Stimulated activated CD4-positive, alpha-beta T cell treated with anti-CD3 and anti-CD28 coated beads, Interleukin-4, amount 100 ng/mL, for 4 hours (primary cell): ENCODE results near the gene POMT1.

Experiments
- DNase-seq, 2 experiments: peaks; one replicate each; pipeline ENCODE4 v3.0.0-alpha.2; 2020

POMT1 gene

GRCh38 chr9:131477816-131478419, 24.8 kb upstream of the POMT1 start:
- no peak for DNase-seq

- DNase-seq: peak; percentile 28 to 58
Observed at GRCh38 chr9:131478421-131478868, 24.3 kb upstream of the POMT1 start.

- no peak for DNase-seq
Observed at GRCh38 chr9:131478911-131479310, 23.8 kb upstream of the POMT1 start.

GRCh38 chr9:131480258-131480657, 22.5 kb upstream of the POMT1 start:
- DNase-seq: no peak

DNA sequence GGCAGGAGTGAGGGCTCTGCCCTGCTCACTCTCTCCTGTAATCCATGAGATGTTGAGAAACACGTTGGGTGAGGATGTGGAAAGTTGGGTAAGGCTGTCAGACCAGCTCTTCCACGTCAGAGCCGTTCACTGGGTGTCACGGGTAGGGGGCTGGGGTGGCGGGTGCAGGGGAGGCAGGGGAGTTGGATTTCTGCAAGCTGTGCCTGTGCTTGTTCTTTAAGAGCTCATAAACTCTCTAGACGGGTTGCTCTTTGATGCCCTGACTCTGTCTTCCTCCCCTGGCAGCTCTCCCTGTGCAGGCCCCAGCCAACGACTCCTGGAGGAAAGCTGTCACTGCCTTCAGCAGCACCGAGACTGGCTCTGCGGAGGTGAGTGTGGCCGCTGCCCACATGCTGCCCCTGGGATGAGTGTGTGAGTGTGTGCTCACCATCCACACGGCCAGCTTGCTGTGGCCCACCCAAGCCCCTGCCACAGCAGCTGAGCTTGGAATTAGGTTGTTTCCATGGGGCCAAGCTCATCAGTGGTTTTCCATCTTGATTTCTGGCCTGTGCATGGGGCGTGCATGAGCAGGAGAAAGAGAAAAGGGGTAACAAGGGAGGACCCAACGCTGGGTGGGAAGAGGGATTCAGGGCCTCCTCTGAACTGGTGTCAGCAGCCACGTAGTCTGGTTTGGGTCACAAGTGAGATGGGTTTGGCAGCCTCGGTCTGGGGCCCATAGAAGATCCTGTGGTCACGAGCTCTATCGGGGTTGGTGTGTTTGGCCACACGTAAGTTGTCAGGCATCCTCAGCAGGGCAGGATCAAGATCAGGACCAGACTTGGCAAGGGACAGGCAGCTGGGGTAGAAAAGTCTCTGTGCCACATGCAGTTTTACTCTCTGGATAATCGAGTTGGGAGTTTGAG, 21.0 kb upstream of the POMT1 start:
- DNase-seq: no peak

DNA sequence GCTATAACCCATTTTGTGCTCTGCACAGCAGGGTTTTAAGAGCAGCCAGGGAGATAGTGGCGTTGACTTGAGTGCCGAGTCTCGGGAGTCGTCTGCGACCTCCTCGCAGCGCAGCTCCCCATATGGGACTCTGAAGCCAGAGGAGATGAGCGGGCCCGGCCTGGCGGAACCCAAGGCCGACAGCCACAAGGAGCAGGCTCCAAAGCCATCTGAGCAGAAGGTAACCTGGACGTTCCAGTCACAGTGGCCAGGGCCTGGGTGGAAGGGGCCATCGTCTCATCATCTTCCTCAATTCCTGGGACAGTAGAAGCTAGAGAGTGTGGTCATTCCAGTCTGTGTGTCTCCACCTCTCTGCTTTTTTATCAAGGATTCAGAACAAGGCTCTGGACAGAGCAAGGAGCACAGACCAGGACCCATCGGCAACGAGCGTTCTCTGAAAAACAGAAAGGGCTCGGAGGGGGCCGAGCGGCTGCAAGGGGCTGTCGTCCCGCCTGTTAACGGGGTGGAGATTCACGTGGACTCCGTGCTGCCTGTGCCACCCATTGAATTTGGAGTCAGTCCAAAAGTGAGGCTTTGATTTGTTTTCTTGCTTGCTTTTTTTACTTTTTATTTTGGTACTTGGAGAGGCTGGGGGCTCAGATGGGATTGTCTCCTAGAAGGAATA, 20.2 kb upstream of the POMT1 start:
- DNase-seq: no peak

DNA sequence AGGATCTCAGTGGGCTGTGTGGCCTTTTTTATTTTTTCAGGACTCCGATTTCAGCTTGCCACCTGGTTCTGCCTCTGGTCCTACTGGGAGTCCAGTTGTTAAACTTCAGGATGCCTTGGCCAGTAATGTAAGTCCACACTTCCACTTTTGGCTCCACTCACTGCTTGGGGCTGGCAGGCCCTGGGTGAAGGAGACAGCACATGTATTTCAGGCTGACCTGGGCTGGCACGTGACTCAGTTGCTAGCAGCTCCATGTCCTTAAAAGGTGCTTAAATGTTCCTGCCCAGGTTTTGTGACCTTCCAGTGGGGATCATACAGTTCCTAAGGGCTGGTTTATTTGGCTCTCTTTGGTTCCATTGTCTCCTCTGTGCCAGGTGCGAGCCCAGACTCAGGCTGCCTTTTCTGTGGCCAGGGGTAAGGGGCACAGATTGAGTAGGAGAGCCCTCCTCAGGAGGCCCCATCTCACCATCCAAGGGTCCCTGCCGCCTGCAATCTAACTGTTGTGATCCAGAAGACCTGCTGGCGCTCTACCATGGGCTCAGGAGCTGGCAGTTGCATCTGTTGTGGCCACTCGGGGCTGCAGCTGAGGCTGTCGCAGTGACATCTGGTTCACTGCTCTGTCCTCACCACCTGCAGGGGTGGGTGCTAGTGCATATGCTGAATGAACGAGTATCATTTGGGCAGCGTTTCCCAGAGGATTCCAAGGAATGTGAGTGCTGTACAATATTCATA, 19.2 kb upstream of the POMT1 start:
- no peak for DNase-seq

- no peak for DNase-seq
Observed at GRCh38 chr9:131484051-131484445, 18.7 kb upstream of the POMT1 start.

DNA sequence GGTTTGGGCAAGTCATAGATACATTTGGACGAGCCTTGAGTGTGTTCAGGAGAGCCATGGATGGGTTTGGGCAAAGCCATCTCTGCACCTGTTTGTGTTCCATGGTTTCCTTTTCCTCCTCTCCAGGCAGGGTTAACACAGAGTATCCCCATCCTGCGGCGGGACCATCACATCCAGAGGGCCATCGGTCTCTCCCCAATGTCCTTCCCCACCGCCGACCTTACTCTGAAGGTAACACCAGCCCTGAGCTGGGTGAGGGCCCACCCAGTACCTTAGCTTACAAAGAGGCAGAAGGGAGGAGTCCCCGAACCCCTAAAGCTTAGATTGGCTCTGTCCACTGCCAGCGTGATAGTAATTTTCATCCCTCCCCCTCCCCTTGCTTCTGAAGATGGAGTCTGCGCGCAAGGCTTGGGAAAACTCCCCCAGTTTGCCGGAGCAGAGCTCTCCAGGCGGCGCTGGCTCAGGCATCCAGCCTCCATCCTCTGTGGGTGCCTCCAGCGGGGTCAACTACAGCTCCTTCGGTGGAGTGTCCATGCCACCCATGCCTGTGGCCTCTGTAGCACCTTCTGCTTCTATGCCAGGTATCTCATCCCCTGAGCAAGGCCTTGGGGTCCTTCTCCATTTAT, 18.0 kb upstream of the POMT1 start:
- no peak for DNase-seq

DNA sequence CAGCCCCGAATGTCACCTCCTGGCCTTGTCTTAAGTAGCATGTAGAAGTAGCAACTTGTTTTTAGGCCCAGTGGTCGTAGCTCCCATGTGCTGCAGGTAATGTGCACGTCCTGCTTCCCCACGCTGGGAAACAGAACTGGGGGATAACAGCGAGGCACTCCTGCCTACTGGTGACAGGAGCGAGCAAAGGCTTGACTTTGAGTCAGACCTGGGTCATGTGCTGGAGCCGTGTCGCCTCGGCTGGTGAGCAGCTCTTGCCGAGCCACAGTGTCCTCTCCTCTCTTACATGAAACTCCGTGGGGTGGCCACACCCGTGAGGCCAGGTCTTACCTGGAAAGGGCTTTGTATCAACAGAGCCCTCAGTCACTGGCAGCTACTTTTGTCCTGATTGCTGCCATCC, 17.5 kb upstream of the POMT1 start:
- DNase-seq: no peak

DNA sequence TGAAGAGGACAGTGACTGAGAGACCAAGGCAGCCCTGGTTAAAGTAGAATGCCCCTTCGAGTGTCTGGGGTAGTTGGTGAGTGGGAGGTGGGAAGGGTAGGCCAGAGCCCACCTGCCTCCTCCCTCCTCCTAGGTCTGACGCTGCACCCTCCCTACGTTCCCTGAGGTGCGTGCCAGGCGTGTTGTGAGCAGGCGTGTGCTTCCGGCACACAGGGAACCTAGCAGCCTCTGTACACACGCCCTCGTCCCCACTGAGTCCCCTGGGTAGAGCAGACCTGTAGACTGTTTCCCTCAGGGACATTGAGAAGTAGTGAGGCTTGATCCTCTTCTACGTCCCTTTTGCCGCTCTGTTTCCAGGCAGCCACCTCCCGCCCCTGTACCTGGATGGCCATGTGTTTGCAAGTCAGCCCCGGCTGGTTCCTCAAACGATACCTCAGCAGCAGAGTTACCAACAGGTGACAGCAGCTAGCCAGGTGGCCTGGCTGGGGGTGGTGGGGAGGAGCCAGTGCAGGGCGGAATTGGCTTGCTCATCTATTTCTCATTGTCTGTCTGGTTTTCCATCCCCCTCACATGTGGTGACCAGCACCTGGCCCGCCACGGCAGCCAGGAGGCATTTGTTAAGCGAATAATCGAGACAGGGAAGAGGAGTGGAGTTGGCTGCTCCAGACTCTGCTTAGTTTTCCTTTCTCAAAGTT, 16.8 kb upstream of the POMT1 start:
- DNase-seq: no peak

DNA sequence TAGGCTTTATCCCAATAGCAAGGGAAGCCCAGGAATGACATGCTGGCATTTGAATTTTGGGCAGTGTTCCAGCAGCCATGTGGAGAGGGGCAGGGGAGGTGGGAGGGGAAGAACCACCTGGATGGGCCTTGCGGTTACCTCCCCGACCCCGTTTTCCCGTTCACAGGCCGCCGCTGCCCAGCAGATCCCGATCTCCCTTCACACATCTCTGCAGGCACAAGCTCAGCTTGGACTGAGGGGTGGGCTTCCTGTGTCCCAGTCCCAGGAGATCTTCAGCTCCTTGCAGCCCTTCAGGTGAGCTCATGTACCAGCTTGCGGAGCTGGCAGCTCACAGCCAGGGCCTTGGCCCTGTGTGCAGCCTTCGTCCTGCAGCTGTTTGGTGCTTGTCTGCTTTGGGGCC, 15.7 kb upstream of the POMT1 start:
- no peak for DNase-seq

DNA sequence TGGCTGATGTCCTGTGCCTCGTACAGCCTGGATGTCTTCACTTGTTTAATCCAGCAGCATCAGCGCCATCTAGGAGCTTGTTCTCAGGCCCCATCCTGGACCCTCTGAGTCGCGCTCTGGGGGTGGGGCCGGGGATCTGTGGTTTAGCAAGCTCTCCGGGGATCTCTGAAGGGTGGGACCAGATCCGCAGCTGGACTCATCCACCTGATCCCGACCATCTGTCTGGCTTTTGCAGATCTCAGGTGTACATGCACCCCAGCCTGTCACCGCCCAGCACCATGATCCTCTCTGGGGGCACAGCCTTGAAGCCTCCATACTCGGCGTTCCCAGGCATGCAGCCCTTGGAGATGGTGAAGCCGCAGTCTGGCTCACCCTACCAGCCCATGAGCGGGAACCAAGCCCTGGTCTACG, 15.1 kb upstream of the POMT1 start:
- DNase-seq: no peak

DNA sequence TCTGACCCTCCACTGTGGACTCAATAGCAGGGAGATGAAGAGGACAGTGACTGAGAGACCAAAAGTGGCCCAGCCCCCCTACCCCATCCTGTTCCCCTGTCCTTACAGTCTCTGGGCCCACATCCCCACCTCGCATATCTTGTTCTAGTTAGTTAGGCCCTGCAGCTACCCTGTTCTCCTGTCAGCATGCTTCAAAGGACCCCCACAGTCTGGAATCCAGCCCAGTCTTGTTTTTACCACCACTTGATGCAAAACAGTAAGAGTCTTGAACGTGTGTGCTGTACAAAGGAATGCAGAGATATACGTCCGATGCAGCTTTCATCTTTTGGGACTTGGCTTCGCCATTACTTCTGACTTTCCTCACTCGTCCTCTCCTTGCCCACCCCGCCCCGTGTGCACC, 12.2 kb upstream of the POMT1 start:
- no peak for DNase-seq

DNA sequence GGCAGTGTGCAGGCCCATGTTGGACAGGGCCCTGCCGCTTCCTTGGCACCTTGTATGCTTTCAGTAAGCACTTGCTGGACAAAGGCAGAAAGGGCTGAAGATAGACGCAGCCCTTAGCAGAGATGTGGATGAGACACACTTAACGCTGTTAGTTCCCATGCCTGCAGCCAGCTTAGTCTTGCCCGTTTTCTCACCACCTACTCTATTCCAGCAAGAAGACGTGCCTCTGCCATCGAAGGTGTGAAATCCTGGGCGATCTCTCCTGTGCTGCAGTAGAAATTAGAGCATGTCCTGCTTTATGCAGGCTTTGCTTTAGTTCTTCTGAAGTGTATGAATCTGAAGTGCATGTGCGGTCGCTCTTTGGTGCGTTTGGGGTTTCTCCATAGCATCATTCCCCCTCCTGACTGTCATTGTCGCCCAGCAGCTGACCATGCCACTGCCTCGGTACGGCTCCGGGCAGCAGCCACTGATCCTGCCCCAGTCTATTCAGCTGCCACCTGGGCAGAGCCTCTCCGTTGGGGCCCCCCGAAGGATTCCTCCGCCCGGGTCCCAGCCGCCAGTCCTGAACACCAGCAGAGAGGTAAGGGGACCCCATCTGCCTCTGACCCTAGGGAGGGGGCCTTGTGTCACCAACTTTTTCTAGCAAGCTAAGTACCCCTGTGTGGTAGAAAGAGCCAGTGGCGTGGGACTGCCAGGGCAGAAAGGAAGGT, 11.6 kb upstream of the POMT1 start:
- no peak for DNase-seq

DNA sequence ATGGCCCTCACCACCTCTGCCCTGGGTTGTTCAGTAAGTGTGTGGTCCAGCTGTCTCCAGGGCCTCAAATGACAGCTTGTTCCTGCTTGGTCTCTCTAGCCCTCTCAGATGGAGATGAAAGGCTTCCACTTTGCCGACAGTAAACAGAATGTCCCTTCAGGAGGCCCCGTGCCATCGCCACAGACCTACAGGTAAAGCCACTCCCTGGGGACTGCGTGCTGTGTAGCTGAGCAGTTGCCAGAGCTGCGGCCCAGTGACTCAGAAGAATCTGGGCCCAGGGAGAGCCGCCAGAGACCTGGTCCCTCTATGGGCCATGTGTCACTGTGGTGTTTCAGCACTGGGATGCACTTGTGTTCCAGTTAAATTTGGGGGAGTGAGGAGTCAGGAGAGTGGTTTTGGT, 10.6 kb upstream of the POMT1 start:
- no peak for DNase-seq

DNA sequence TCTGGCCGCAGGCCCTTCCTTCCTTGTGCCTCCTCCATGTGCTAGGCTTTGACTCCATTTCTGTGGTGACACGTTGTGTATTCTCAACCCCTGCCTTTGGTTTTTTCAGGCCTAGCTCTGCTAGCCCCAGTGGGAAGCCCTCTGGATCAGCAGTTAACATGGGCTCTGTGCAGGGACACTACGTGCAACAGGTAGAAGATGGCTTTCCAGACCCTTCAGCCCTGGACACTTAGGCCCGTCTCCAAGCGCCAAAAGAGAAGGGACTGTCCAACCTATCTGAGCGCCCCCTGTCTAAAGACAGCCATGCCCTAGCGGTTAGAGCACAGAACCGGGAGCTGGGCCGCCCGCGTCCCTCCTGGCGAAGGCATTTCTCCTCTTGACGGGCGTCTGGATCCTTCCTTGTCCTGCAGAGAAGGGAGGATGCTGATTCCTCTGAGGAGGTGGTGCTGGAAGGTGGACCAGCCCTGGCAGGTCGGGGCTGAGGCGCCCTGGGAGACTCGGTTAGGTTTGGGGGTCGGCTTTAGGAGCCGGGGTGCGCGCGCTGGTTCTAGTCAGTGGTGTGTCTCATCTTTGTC, 8.3 kb upstream of the POMT1 start:
- DNase-seq: no peak

- no peak for DNase-seq
Observed at GRCh38 chr9:131495785-131496184, 6.9 kb upstream of the POMT1 start.

DNA sequence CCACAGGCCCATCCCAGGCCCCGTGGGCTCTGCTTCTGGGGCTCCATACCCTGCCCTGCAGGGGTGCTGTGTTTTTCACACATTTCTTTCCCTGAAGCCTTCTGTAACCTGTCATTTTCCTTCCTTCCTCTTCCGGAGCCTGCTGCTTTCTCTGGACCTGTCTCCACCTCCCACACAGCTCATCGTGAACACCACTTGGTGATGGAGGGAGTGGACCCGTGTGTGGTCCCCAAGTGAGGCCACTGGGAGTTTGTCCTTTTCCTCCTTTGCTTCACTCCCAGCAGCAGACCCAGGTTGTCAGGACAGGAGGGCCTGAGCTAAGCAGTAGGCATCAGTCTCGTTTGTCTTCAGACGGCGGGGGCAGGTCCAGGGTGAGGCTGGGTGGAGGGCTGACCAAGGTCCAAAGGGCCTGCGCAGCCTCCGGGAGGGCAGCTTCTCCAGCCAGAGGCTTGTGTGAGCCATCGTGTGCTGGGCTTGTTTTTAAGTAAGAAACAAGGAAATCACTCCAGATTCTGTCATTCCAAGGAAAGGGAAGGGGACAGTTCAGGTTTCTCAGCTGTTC, 5.8 kb upstream of the POMT1 start:
- no peak for DNase-seq

DNA sequence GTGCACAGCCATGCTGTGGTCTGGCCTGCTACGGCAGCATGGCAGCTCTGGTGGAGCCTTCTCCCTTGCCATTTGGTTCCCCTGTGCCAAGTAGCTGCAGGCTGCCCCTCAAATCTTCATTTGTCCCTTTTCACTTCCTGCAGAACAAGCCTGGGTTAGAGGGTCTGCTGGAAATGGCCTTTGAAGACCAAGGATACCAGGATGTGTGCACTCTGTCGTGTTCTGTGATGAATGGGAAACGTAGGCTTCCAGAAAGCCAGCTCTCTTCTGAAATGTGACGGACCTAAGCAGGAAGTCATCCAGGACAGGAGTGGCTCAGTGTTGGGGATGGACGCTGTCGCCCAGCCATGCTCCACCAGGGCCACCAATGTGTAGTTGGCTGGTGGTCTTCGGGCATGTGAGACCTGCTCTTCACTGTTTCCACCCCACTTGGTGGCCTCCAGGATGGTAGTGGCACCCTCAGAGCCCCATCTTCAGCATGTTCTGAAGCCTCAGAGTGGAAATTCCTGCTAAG, 3.4 kb upstream of the POMT1 start:
- DNase-seq: no peak
